Pons (tissue), 1 donor: ENCODE results near the gene RMI2.

Experiments used
- DNase-seq: peaks from one replicate; pipeline ENCODE4 v3.0.0-alpha.2; 2016; ENCODE audit warnings: low spot score

The RMI2 gene

GRCh38 chr16:11399261-11399831, 54.1 kb downstream of the RMI2 start:
- DNase-seq, result no peak

DNA sequence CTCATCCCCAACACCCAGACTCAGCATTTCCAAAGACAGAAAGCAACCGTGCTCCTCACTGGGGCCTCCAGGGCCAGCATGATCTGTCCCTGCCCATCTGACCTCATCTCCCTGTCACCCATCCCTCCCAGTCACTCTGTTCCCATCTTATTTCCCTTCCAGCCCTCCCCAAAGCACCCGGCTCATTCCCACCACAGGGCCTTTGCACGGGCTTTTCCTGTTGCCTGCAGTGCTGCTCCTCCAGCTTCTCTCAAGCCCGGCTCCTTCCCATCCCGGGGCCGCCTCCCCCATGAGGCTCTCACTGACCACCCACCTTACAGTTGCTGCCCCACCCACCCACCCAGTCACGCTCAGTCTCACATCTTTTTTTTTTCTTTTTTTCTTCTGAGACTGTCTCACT, 54.8 kb downstream of the RMI2 start:
- DNase-seq, result no peak
